Liver (tissue), 9 donors: ENCODE measurements around the gene SPATS2. TPM values are rescaled to one million over a fixed set of nuclear protein-coding genes. Genes with fewer than 3 reads are reported as not detected.

Experiments
- DNase-seq: peaks from one replicate; pipeline ENCODE4 v3.0.0-alpha.2; 2017; ENCODE audit warnings: low spot score
- H3K27ac ChIP-seq, 2 donors: one replicate each; pipeline ENCODE4 v1.7.0; 2013; ENCODE audit warnings: inconsistent platforms in 2 of 2, low read length in 2 of 2, control low read depth in 1 of 2, low read depth in 1 of 2, mild to moderate bottlenecking in 1 of 2
- H3K27me3 ChIP-seq, 4 donors: one replicate each; pipeline versions ENCODE4 v1.6.1 to v1.7.0; 2013; ENCODE audit warnings: low read length in 3 of 4, inconsistent platforms in 1 of 4, mild to moderate bottlenecking in 1 of 4, moderate library complexity in 1 of 4; ENCODE audit not compliant: control insufficient read depth in 4 of 4, insufficient read depth in 4 of 4
- H3K36me3 ChIP-seq, 4 donors: one replicate each; pipeline versions ENCODE4 v1.6.1 to v1.7.0; 2013; ENCODE audit warnings: low read length in 3 of 4, mild to moderate bottlenecking in 3 of 4, low read depth in 1 of 4, moderate library complexity in 1 of 4; ENCODE audit not compliant: control insufficient read depth in 4 of 4, insufficient read depth in 3 of 4
- H3K4me1 ChIP-seq, 4 donors: one replicate each; pipeline versions ENCODE4 v1.6.1 to v1.7.0; 2013; ENCODE audit warnings: low read length in 3 of 4, mild to moderate bottlenecking in 3 of 4, moderate library complexity in 1 of 4; ENCODE audit not compliant: control insufficient read depth in 4 of 4, insufficient read depth in 4 of 4
- H3K4me3 ChIP-seq, 3 donors: one replicate each; pipeline versions ENCODE4 v1.6.1 to v1.7.0; 2013; ENCODE audit warnings: low read length in 3 of 3, control low read depth in 1 of 3, low read depth in 1 of 3, mild to moderate bottlenecking in 1 of 3
- H3K9ac ChIP-seq, 2 donors: one replicate each; pipeline ENCODE4 v1.7.0; 2013; ENCODE audit warnings: low read length in 2 of 2, mild to moderate bottlenecking in 2 of 2, moderate library complexity in 2 of 2, control low read depth in 1 of 2, low read depth in 1 of 2
- H3K9me3 ChIP-seq, 4 donors: one replicate each; pipeline versions ENCODE4 v1.6.1 to v1.7.0; 2013; ENCODE audit warnings: low read length in 3 of 4; ENCODE audit not compliant: control insufficient read depth in 4 of 4
- EGR1 ChIP-seq, 2 donors: IDR thresholded peaks; 2 replicates each; pipeline ENCODE4 v1.6.1; 2016 to 2018; ENCODE audit warnings: antibody characterized with exemption in 2 of 2, low read depth in 2 of 2
- FOXA2 ChIP-seq: IDR thresholded peaks from 2 replicates; pipeline ENCODE4 v1.6.1; 2016; ENCODE audit warnings: antibody characterized with exemption
- GABPA ChIP-seq, 2 donors: IDR thresholded peaks in 1 of 2; conservative IDR thresholded peaks in 1 of 2; 2 replicates each; pipeline ENCODE4 v1.6.1; 2016; ENCODE audit warnings: antibody characterized with exemption in 2 of 2, mild to moderate bottlenecking in 1 of 2, moderate library complexity in 1 of 2
- HNF4A ChIP-seq, 2 donors: conservative IDR thresholded peaks; 2 replicates each; pipeline ENCODE4 v1.6.1; 2016; ENCODE audit warnings: antibody characterized with exemption in 2 of 2, mild to moderate bottlenecking in 2 of 2
- HNF4G ChIP-seq: IDR thresholded peaks from 2 replicates; pipeline ENCODE4 v1.6.1; 2016; ENCODE audit warnings: antibody characterized with exemption
- JUND ChIP-seq, 2 donors: IDR thresholded peaks; 2 replicates each; pipeline ENCODE4 v1.6.1; 2016; ENCODE audit warnings: antibody characterized with exemption in 2 of 2
- NR2F2 ChIP-seq: IDR thresholded peaks from 2 replicates; pipeline ENCODE4 v1.6.1; 2016; ENCODE audit warnings: antibody characterized with exemption
- RAD21 ChIP-seq, 2 donors: IDR thresholded peaks; 2 replicates each; pipeline ENCODE4 v1.6.1; 2016; ENCODE audit warnings: antibody characterized with exemption in 2 of 2, mild to moderate bottlenecking in 2 of 2
- RXRA ChIP-seq, 2 donors: IDR thresholded peaks; 2 replicates each; pipeline ENCODE4 v1.6.1; 2017 to 2018; ENCODE audit warnings: antibody characterized with exemption in 2 of 2, mild to moderate bottlenecking in 1 of 2
- SP1 ChIP-seq: IDR thresholded peaks from 2 replicates; pipeline ENCODE4 v1.6.1; 2018; ENCODE audit warnings: antibody characterized with exemption, mild to moderate bottlenecking
- TAF1 ChIP-seq: conservative IDR thresholded peaks from 2 replicates; pipeline ENCODE4 v1.6.1; 2016; ENCODE audit warnings: antibody characterized with exemption, mild to moderate bottlenecking
- YY1 ChIP-seq: IDR thresholded peaks from 2 replicates; pipeline ENCODE4 v1.6.1; 2016; ENCODE audit warnings: antibody characterized with exemption, mild to moderate bottlenecking
- WGBS: extraction: QIAGEN DNeasy Blood & Tissue Kit; methylation state at CpG from one replicate; pipeline ENCODE4 v1.1.7; 2013; 5-methylcytosine and 5-hydroxymethylcytosine counted together
- polyA plus RNA-seq, 2 donors: library from polyadenylated mRNA; stranded (reverse) in 1 of 2; unstranded in 1 of 2; fragments of 200-250 nt in 1 of 2; fragments of >200 nt in 1 of 2; fragmentation: Nextera tagmentation in 1 of 2; extraction: Ambion mirVana in 1 of 2; gene quantifications; one replicate each; pipeline versions ENCODE4 v1.2.1 to v1.2.3, GENCODE V29; 2013 to 2015
- total RNA-seq, 2 donors: library from RNA; depleted of rRNA; stranded (reverse); fragments of >200 nt; gene quantifications; one replicate each; pipeline ENCODE4 v1.2.3, GENCODE V29; 2014
- TF ChIP-seq, protein P1 (sequence below): IDR thresholded peaks from 2 replicates; pipeline ENCODE4 v1.6.1; 2016; ENCODE audit warnings: antibody characterized with exemption, mild to moderate bottlenecking
- TF ChIP-seq, protein P2 (sequence below): fragments of 150-350 bp; IDR thresholded peaks from 2 replicates; pipeline ENCODE4 v1.5.1; 2017; ENCODE audit warnings: improper control_type of control experiment, low read depth, low read length; ENCODE audit not compliant: missing input control
- TF ChIP-seq, protein P3 (sequence below): IDR thresholded peaks from 2 replicates; pipeline ENCODE4 v1.6.1; 2016; ENCODE audit warnings: antibody characterized with exemption
- donor health status: healthy.
- donor health status: healthy.
- donor health status: healthy.
- donor health status: healthy.
- donor health status: healthy.

The SPATS2 gene
- total and polyA plus RNA-seq, 4 donors: 2.4 to 5.2 (median 4.5) TPM

DNA sequence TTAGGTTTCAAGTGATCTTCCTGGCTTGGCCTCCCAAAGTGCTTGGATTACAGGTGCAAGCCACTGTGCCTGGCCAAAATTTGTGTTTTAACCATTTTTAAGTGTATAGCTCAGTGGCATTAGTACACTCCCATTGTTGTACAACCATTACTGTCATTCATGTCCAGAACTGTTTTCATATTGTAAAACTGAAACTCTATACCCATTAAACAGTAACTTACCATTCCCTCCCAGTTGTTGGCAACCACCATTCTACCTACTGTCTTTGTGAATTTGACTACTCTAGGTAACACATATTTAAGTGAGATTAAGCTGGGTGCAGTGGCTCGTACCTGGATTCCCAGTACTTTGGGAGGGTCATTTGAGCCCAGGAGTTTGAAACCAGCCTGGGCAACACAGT lies 104.3 kb downstream of the SPATS2 start:
- H3K9me3 ChIP-seq: no peaks in the 10 kb centered on the region
- DNase-seq: no peak
- no peak overlapping the region for H3K9ac ChIP-seq
- no peak overlapping the region for H3K4me3 ChIP-seq
- H3K36me3 ChIP-seq: no peaks in the 10 kb centered on the region
- TF ChIP-seq HNF4A (conservative IDR thresholded peaks at IDR 0.05) (no peak), YY1 (no peak), EGR1 (IDR thresholded peaks at IDR 0.05; ENCODE audit: low read depth in 2 of 2) (no peak), JUND (IDR thresholded peaks at IDR 0.05) (no peak), RAD21 (IDR thresholded peaks at IDR 0.05) (no peak), SP1 (no peak), RXRA (IDR thresholded peaks at IDR 0.05) (no peak), TAF1 (no peak), HNF4G (no peak), NR2F2 (no peak), GABPA (IDR thresholded peaks at IDR 0.05 in 1 of 2, conservative IDR thresholded peaks at IDR 0.05 in 1 of 2) (no peak), FOXA2 (no peak)
- TF ChIP-seq, protein P1, sequence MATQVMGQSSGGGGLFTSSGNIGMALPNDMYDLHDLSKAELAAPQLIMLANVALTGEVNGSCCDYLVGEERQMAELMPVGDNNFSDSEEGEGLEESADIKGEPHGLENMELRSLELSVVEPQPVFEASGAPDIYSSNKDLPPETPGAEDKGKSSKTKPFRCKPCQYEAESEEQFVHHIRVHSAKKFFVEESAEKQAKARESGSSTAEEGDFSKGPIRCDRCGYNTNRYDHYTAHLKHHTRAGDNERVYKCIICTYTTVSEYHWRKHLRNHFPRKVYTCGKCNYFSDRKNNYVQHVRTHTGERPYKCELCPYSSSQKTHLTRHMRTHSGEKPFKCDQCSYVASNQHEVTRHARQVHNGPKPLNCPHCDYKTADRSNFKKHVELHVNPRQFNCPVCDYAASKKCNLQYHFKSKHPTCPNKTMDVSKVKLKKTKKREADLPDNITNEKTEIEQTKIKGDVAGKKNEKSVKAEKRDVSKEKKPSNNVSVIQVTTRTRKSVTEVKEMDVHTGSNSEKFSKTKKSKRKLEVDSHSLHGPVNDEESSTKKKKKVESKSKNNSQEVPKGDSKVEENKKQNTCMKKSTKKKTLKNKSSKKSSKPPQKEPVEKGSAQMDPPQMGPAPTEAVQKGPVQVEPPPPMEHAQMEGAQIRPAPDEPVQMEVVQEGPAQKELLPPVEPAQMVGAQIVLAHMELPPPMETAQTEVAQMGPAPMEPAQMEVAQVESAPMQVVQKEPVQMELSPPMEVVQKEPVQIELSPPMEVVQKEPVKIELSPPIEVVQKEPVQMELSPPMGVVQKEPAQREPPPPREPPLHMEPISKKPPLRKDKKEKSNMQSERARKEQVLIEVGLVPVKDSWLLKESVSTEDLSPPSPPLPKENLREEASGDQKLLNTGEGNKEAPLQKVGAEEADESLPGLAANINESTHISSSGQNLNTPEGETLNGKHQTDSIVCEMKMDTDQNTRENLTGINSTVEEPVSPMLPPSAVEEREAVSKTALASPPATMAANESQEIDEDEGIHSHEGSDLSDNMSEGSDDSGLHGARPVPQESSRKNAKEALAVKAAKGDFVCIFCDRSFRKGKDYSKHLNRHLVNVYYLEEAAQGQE: no peak
- TF ChIP-seq, protein P2, sequence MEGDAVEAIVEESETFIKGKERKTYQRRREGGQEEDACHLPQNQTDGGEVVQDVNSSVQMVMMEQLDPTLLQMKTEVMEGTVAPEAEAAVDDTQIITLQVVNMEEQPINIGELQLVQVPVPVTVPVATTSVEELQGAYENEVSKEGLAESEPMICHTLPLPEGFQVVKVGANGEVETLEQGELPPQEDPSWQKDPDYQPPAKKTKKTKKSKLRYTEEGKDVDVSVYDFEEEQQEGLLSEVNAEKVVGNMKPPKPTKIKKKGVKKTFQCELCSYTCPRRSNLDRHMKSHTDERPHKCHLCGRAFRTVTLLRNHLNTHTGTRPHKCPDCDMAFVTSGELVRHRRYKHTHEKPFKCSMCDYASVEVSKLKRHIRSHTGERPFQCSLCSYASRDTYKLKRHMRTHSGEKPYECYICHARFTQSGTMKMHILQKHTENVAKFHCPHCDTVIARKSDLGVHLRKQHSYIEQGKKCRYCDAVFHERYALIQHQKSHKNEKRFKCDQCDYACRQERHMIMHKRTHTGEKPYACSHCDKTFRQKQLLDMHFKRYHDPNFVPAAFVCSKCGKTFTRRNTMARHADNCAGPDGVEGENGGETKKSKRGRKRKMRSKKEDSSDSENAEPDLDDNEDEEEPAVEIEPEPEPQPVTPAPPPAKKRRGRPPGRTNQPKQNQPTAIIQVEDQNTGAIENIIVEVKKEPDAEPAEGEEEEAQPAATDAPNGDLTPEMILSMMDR: no peak
- TF ChIP-seq, protein P3, sequence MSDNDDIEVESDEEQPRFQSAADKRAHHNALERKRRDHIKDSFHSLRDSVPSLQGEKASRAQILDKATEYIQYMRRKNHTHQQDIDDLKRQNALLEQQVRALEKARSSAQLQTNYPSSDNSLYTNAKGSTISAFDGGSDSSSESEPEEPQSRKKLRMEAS: no peak
- 97% methylated on average over 1 of the region's 1 CpG for WGBS
- no peak overlapping the region for H3K27ac ChIP-seq
- no peaks in the 10 kb centered on the region for H3K4me1 ChIP-seq
- H3K27me3 ChIP-seq: no peaks in the 10 kb centered on the region

DNA sequence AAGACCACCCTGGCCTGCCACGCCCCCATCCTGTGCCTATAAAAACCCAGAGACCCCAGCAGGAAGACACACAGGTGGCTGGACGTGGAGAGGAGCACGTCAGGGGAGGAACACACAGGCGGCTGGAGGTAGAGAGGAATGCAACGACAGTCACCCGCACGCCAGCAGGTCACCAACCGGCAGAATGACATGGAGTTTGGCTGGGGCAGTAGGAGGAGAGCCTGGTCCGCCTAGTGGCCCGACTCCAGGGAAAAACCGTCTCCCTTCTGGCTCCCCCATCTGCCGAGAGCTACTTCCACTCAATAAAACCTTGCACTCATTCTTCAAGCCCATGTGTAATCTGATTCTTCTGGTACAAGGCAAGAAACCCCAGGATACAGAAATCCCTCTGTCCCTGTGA lies 108.8 kb downstream of the SPATS2 start:
- Histone ChIP-seq H3K9me3 (no peaks in the 10 kb centered on the region), H3K36me3 (no peaks in the 10 kb centered on the region), H3K4me1 (no peaks in the 10 kb centered on the region), H3K27ac (no peak overlapping the region), H3K27me3 (no peaks in the 10 kb centered on the region), H3K4me3 (no peak overlapping the region), H3K9ac (no peak overlapping the region)
- WGBS: 93% methylated on average over 12 of the region's 12 CpGs
- no peak for TF ChIP-seq EGR1 (IDR thresholded peaks at IDR 0.05; ENCODE audit: low read depth in 2 of 2)
- no peak for TF ChIP-seq TAF1
- no peak for TF ChIP-seq GABPA (IDR thresholded peaks at IDR 0.05 in 1 of 2, conservative IDR thresholded peaks at IDR 0.05 in 1 of 2)
- TF ChIP-seq YY1: no peak
- no peak for TF ChIP-seq JUND (IDR thresholded peaks at IDR 0.05)
- no peak for DNase-seq
